T-helper 2 cell treated with Interferon-gamma antibody and Interleukin-4, amounts not matched to agents 5 μg/mL and 100 μg/mL, for 36 hours (primary cell): ENCODE measurements around the gene ABHD16A.
A peak's percentile ranks its signal among the peaks of the same experiment; 100 is the strongest.

Experiments used
- DNase-seq: peaks from one replicate; pipeline ENCODE4 v3.0.0; 2021; ENCODE audit warnings: low spot score
- H3K27ac Mint-ChIP-seq: one replicate; pipeline ENCODE4 v1.8.0; 2021; ENCODE audit warnings: mild to moderate bottlenecking, mixed read lengths
- H3K27me3 Mint-ChIP-seq: one replicate; pipeline ENCODE4 v1.8.0; 2021; ENCODE audit warnings: low read depth, mixed read lengths
- H3K36me3 Mint-ChIP-seq: one replicate; pipeline ENCODE4 v1.8.0; 2021; ENCODE audit warnings: low read depth, mixed read lengths
- H3K4me1 Mint-ChIP-seq: one replicate; pipeline ENCODE4 v1.8.0; 2021; ENCODE audit warnings: low read depth, mixed read lengths
- H3K4me3 Mint-ChIP-seq: one replicate; pipeline ENCODE4 v1.8.0; 2022; ENCODE audit warnings: mild to moderate bottlenecking, moderate library complexity, mixed read lengths
- H3K9me3 Mint-ChIP-seq: one replicate; pipeline ENCODE4 v1.8.0; 2021; ENCODE audit warnings: mixed read lengths

The ABHD16A gene

DNA sequence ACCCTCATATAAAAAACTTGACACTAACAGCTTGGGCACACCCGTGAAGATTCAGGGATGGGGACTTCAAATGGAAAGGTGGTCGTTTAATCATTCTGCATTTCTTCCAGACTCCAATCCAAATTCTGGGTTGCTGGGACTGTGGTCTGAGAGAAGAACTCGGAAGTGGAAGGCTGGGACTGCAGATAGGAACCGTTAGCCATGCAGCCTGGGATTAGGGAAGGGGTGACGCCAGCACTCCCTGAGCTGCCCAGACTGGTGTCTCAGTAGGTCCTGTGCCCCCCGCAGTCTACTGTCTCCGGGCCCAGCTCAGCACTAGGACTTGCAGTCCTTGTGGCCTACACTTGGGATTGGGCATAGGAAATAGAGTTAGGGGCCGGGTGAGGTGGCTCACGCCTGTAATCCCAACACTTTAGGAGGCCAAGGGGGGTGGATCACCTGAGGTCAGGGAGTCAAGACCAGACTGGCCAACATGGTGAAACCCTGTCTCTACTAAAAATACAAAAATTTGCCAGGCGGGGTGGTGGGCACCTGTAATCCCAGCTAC, 33.7 kb upstream of the ABHD16A start:
- Mint-ChIP-seq H3K27ac (peak overlapping the region; percentile 97), H3K27me3 (no peaks in the 10 kb centered on the region), H3K9me3 (no peaks in the 10 kb centered on the region), H3K36me3 (peaks cover 49% of the 10 kb centered on the region), H3K4me3 (peak overlapping the region; percentile 95), H3K4me1 (peaks cover 53% of the 10 kb centered on the region)
- DNase-seq = no peak

DNA sequence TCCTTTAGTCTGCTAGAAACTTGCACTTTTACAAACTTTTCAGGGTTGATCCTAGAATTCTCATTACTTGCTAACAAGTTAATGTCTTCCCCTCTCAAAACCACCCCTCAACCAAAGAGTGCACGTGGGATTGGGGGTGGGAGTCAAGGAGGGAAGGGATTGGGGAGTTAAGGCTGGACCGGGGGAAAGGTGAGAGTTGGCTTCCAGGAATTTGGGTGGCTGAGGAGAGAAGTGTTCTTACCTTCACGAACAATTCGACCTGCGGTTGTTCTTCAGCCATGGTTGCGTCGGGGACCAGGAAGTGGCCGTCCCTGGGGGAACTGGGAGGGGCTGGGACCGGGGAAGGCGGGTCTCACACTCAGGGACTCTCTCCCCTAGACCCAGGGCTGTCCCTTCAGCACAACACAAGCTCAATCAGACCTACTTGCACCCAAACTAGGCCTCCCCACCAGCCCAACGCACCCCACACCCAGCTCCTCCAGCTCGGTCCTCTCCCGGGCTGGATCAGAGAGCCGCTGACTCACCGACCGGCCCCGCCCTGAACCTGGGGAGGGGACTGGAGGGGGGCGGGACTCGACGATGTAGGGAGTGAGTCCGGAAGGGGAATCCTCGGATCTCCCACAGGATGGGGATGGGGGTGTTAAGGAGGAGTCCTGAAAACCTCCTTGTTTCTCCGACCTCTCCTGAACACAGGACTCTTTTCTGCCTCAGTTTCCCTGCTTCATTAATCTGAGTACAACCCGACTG, 33.1 kb upstream of the ABHD16A start, which contains the start of gene CLIC1:
CLIC1 (minus strand) TSS at position 510 of the 747 bp plus-strand sequence; CDS start at position 280, 230 bp downstream.
- H3K27ac Mint-ChIP-seq = peak within 1 kb of the TSS; percentile 97
- peaks cover 48% of the 10 kb centered on the region for H3K36me3 Mint-ChIP-seq
- peaks cover 49% of the 10 kb centered on the region for H3K4me1 Mint-ChIP-seq
- H3K4me3 Mint-ChIP-seq = peak within 1 kb of the TSS; percentile 95
- H3K27me3 Mint-ChIP-seq = no peaks in the 10 kb centered on the region
- peak; percentile 83 for DNase-seq
- H3K9me3 Mint-ChIP-seq = no peaks in the 10 kb centered on the region

DNA sequence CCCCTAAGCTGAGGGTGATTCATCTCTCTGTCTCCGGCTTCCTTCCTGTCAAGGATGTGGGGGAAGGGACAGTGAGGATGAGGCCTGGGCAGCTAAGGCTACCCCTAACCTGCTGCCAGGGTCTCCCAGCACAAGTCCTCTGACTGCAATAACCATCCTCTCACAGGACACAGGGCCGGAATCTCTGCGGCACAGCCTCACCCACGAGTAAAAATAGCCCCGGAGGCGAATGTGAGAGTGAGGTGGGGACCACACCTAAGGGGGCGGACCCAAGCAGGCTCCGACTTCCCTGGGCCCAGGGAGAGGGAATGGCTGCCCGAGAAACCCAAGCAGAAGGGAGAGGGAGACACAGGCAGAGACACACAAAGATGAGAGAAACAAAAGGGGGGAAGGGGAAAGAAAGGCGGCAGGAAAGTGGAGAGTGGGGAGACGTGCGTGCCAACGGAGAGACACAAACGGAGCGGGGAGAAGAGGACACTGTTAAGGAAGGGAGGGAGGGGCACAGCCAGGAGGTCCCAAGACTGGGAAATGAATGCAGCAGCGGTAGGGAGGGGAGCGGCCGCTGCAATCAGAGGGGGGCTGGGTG, 31.8 kb upstream of the ABHD16A start:
- peaks cover 53% of the 10 kb centered on the region for H3K36me3 Mint-ChIP-seq
- H3K4me3 Mint-ChIP-seq = peak overlapping the region; percentile 95
- H3K27me3 Mint-ChIP-seq = no peaks in the 10 kb centered on the region
- H3K27ac Mint-ChIP-seq = peak overlapping the region; percentile 97
- H3K9me3 Mint-ChIP-seq = no peaks in the 10 kb centered on the region
- peaks cover 49% of the 10 kb centered on the region for H3K4me1 Mint-ChIP-seq
- DNase-seq = peak; percentile 68

DNA sequence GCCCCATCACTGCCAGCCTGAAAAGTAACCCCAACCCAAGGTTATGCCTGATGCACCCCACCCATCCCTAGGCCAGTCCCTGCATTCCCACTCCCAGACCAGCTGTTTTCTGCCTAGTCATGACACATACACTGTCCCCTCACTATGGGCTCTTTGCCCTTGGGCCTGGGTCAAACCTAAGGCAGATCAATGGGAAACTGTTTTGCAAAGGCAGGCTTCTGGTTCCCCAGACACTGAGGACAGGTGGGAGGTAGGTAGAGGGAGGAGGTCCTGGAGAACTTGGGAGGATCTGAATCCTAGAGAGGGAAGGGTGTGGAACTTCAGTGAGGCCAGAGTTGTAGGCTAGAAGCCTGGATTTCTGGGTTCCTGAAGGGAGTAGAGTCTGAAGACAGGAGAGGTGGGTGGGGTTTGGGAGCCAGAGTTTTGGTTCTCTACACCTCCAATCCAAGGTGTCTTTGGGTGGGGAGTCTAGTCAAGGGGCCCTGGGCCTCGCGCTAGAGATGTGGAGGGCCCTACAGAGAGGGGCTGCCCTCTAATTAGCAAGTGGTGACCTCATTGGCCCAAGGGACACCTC, 31.2 kb upstream of the ABHD16A start:
- Mint-ChIP-seq H3K9me3 (no peaks in the 10 kb centered on the region), H3K27me3 (no peaks in the 10 kb centered on the region), H3K4me1 (peaks cover 48% of the 10 kb centered on the region), H3K4me3 (peak overlapping the region; percentile 95), H3K36me3 (peaks cover 54% of the 10 kb centered on the region), H3K27ac (peak overlapping the region; percentile 97)
- DNase-seq = no peak

DNA sequence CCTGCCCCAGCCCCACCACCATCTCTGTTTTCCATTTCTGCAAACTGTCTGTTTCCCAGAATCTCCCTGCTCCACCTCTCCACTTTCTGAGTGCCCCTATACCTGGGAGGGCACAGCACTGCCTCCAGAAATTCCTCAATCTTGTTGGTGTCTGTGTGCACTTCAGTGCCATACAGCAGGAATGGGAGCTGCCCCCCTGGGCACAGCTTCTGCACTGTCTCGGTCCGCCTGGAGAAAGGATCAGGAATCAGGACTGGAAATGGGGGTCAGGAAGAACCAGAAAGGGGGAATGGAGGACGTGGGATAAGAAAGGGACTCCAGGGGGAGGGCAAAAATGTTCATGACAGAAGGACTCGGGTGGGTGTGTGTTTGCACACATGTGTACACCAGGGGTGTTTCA, 30.6 kb upstream of the ABHD16A start:
- Mint-ChIP-seq H3K36me3 (peaks cover 57% of the 10 kb centered on the region), H3K27ac (peak overlapping the region; percentile 68), H3K9me3 (no peaks in the 10 kb centered on the region), H3K4me3 (peak overlapping the region; percentile 95), H3K4me1 (peaks cover 46% of the 10 kb centered on the region), H3K27me3 (no peaks in the 10 kb centered on the region)
- DNase-seq = no peak

DNA sequence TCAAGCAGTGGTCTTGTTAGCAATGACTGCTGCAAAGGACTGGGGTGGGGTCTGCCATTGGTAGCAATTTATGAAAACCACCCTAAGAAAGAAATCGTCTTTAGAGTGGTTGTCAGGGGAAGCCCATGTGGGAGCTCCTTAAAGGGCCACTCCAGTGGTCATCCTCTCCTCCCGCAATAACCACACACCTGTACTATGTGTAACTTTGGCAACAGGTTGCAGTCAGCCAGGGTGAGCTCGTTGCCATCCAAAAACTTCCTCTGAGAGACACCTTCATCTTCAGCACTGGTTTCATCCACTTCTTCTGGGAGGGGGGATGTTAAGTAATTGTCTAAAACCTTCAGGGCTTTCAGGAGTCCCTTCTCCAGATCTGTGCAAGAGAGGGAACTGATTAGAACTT, 28.9 kb upstream of the ABHD16A start:
- Mint-ChIP-seq H3K4me1 (peaks cover 42% of the 10 kb centered on the region), H3K9me3 (no peaks in the 10 kb centered on the region), H3K36me3 (peaks cover 63% of the 10 kb centered on the region), H3K27me3 (no peaks in the 10 kb centered on the region), H3K4me3 (peak overlapping the region; percentile 26), H3K27ac (no peak overlapping the region)
- no peak for DNase-seq

DNA sequence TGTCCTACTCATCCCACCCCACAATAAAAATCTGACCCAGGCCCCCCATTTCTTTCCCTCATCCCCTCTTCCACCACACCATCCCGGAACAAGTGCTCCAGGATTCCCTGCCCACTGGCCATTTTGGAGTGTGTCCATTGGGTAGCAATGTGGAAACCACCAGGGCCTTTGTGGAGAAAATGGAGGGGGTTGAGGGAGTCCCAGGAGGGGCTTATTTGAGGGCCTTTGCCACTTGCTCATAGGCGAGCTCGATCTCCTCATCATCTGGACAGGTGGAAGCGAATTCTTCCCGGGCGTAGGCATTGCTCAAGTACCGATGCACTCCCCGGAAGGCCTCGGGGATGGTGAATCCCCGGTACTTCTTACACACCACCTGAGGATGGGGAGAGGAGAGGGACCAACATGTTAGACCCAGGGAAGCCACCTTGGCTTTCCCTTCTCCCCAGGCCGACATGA, 27.5 kb upstream of the ABHD16A start:
- peaks cover 51% of the 10 kb centered on the region for H3K4me1 Mint-ChIP-seq
- H3K27ac Mint-ChIP-seq = no peak overlapping the region
- no peak for DNase-seq
- peak overlapping the region; percentile 94 for H3K4me3 Mint-ChIP-seq
- no peaks in the 10 kb centered on the region for H3K27me3 Mint-ChIP-seq
- no peaks in the 10 kb centered on the region for H3K9me3 Mint-ChIP-seq
- peaks cover 68% of the 10 kb centered on the region for H3K36me3 Mint-ChIP-seq

DNA sequence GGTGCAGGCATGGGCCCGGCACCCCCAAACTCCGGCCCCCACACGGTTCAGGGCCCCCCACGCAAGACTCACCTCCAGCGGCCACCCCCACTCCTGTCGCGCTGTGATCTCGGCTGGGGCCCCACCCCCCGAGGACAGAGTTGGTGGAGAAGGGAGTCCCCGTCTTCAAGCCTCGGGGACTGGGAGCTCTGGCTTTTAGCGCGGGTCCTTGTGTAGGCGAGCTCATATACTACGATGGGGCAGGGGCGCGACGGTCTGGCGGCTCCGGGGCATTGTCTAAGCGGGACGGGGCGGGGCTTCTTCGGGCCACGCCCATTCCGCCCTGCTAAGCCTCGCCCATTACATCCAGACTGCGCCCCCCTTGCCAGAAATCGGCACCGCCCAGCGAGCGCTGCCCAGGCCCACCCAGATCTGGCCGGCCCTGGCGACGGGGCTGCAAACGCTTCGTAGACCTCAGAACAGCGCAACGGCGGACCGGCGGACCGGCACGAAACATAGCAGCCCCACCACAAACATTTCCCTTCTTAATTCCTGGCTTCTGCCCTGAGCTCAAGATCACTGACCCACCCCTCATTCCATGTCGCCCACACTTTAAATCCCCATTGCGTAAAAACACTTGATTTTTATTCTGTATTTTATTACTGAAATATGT, 27.0 kb upstream of the ABHD16A start:
- Mint-ChIP-seq H3K4me3 (peak overlapping the region; percentile 94), H3K27ac (peak overlapping the region; percentile 65), H3K4me1 (peaks cover 54% of the 10 kb centered on the region), H3K36me3 (peaks cover 64% of the 10 kb centered on the region), H3K9me3 (no peaks in the 10 kb centered on the region), H3K27me3 (no peaks in the 10 kb centered on the region)
- peak; percentile 65 for DNase-seq

DNA sequence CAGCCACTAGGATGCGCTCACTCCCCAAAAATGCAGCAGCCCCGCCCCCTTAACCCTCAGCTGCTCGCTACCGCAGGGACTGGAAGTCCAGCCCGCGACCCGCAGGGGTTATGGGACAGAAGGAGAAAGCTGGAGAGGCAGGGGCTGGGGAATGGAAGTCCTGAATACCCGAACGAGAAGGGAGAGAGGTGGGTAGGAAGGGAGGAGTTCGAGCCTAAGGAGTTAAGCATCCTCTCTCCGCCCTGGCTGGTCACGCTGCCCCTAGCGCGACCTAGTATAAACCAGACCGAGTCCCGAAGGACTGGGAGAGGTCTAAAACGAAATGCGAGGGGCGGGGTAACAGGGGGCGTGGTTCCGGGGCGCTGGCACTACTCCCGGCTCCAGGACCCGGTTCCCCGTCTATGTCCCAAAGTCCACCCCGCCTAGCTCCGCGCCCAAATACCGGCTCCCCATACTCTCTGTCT, 26.4 kb upstream of the ABHD16A start:
- Mint-ChIP-seq H3K4me1 (peaks cover 55% of the 10 kb centered on the region), H3K27me3 (no peaks in the 10 kb centered on the region), H3K4me3 (peak overlapping the region; percentile 94), H3K36me3 (peaks cover 59% of the 10 kb centered on the region), H3K27ac (peak overlapping the region; percentile 86), H3K9me3 (no peaks in the 10 kb centered on the region)
- DNase-seq = peak; percentile 76

DNA sequence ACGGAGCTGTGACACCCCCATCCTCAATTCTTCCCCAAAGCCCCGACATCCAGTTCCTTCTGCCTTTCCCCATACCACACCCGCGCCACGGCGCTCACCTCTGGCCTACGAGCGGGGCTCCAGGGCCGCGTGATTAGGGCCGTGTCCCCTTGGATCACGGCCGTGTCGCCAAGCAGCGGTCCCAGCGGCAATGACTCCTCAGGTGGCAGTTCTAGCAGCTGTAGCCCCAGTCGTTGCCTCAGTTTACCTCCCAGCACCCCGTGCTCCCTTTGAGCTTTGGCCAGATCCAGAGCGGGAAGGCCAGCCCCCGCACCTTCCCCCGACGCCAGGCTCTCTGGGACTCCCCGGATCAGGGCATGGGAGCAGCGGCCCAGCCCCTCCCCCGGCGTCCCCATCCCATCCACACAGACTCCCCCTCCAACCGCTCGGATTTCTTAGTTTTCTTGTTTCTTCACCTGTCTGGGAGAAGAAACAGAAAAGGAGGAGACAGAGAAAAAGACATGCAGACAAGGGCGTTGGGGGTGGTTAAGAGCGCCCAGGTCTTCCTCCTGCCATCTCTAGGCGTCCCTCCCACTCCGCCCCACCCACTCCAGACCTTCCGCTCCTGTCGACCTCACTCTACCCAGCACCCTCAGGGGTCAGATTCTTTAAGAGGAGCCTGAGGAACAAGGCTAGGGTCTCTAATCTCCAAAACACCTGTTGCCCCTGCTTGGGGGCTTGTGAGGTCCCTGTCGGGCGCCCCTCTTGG, 25.8 kb upstream of the ABHD16A start, which contains the start of gene DDAH2:
DDAH2 (minus strand) TSS at position 533 of the 748 bp plus-strand sequence; CDS start at position 395, 138 bp downstream.
- peaks cover 52% of the 10 kb centered on the region for H3K4me1 Mint-ChIP-seq
- peak within 1 kb of the TSS; percentile 94 for H3K4me3 Mint-ChIP-seq
- H3K27ac Mint-ChIP-seq = peak within 1 kb of the TSS; percentile 86
- peaks cover 54% of the 10 kb centered on the region for H3K36me3 Mint-ChIP-seq
- no peaks in the 10 kb centered on the region for H3K9me3 Mint-ChIP-seq
- no peaks in the 10 kb centered on the region for H3K27me3 Mint-ChIP-seq
- no peak for DNase-seq

DNA sequence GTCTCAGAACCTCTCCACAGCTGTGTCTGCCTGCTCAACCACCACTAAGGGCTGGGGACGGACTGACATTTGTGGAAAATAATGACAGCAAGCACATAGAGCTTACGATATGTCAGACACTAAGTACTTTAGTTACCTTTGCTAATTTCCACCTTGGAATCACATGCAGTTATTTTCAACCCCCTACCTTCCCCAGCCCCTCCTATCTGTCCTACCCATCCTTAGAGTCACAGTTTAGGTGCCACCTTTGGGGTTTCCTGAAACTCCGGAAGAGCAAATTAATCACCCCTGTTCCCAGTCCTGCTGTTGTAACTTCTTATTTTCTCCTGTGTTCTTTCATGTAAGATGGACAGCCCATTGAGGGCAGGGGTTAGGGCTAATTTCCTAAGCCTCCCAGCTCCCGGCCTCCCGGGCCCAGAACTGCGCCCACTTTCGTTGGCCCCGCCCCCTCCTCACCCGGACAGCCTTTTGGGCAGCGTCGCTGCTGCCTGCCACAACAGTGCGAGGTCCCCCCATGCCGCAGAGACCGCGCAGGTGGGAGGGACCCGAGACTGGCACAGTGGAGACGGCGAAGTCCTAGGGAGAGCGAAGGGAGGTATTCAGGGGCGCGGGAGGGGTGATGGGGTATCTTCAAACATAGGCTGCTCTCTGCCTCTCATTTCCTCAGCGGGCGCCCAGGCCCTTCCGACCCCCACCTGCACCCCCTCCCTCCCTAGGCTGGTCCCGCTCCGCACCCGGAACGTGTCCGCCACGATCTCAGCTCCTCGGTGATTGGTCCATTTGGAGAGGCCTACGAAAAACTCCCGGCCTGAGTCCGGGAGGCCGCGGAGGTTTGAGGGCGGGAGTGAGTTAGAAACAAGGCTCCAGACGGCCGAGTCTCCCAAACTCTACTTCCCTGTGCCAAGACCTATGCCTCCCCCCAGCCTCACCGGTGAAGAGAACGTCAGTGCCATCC, 24.9 kb upstream of the ABHD16A start:
- Mint-ChIP-seq H3K4me3 (peak overlapping the region; percentile 94), H3K27me3 (no peaks in the 10 kb centered on the region), H3K4me1 (peaks cover 46% of the 10 kb centered on the region), H3K27ac (peak overlapping the region; percentile 80), H3K9me3 (no peaks in the 10 kb centered on the region), H3K36me3 (peaks cover 45% of the 10 kb centered on the region)
- no peak for DNase-seq

DNA sequence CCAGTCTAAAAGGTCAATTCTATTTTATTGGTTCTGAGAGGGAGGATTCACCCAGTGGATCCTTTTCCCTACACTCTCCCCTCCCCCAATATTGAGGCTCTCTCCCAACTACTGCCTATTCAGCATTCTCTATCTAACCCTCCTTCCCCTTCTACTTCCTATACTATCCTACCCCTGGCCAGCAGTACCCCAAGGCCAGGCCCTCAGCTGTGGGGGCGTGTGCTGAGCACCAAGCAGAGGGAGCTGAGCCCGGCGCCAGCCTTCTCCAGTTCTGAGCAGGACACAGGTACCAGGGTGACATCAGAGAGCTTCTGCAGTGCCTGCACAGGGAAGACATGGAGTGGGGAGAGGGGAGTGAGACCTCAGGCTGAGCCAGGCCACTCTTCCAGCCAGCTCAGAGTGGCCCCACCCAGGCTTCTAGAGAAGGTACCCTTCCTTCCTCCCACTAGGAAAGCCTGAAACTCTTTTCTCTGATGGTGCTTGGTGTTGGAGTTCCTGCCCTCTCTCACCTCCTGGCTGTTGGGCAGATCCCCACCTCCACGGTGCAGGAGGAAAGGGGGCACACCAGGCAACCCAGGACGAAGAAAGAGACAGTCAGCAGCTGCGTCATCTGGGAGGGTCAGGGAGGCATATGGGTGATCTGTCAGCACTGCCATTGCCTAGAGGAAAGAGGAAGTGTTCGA, 24.1 kb upstream of the ABHD16A start:
- Mint-ChIP-seq H3K27ac (peak overlapping the region; percentile 80), H3K9me3 (no peaks in the 10 kb centered on the region), H3K4me1 (peaks cover 45% of the 10 kb centered on the region), H3K4me3 (peak overlapping the region; percentile 75), H3K36me3 (peaks cover 42% of the 10 kb centered on the region), H3K27me3 (no peaks in the 10 kb centered on the region)
- DNase-seq = no peak
